IgD-negative memory B cell (primary cell): ENCODE data around the gene TANC1. TPM values are rescaled to one million over a fixed set of nuclear protein-coding genes. Genes with fewer than 3 reads are reported as not detected.
"Not testable (repeated sequence)": the region's sequence is repeated elsewhere in the genome, so short reads cannot be mapped to it uniquely, and the experiment has no call there.

Experiments used
- H3K27ac Mint-ChIP-seq, 3 donors: one replicate each; pipeline ENCODE4 v1.8.0; 2020 to 2022; ENCODE audit warnings: mild to moderate bottlenecking in 3 of 3, mixed read lengths in 3 of 3, moderate library complexity in 1 of 3
- H3K27me3 Mint-ChIP-seq: one replicate; pipeline ENCODE4 v1.8.0; 2021; ENCODE audit warnings: mixed read lengths
- H3K36me3 Mint-ChIP-seq: one replicate; pipeline ENCODE4 v1.8.0; 2020; ENCODE audit warnings: mild to moderate bottlenecking, mixed read lengths
- H3K4me1 Mint-ChIP-seq, 3 donors: one replicate each; pipeline ENCODE4 v1.8.0; 2020 to 2022; ENCODE audit warnings: mixed read lengths in 3 of 3, mild to moderate bottlenecking in 1 of 3
- H3K4me3 Mint-ChIP-seq, 4 donors: one replicate each; pipeline ENCODE4 v1.8.0; 2020 to 2022; ENCODE audit warnings: mild to moderate bottlenecking in 4 of 4, mixed read lengths in 4 of 4, moderate library complexity in 3 of 4
- H3K9me3 Mint-ChIP-seq, 3 donors: one replicate each; pipeline ENCODE4 v1.8.0; 2020 to 2021; ENCODE audit warnings: mixed read lengths in 3 of 3, mild to moderate bottlenecking in 1 of 3
- polyA plus RNA-seq: library from polyadenylated mRNA; unstranded; fragments of 300-500 nt; fragmentation: Illumina TruSeq; gene quantifications from one replicate; pipeline ENCODE4 v1.2.3, GENCODE V29; 2021

TANC1 gene
- polyA plus RNA-seq, 1 donor from 2014 or later: 0.15 TPM

- peaks cover 2% of the 10 kb centered on the region for H3K27me3 Mint-ChIP-seq
- H3K27ac Mint-ChIP-seq: no peak overlapping the region
- no peak overlapping the region for H3K4me3 Mint-ChIP-seq
- H3K9me3 Mint-ChIP-seq: no peaks in the 10 kb centered on the region
- peaks cover 0 to 1% (median 0%) of the 10 kb centered on the region in 3 donors for H3K4me1 Mint-ChIP-seq
- H3K36me3 Mint-ChIP-seq: peaks cover 2% of the 10 kb centered on the region
Observed at GRCh38 chr2:159138642-159139182, 170.3 kb downstream of the TANC1 start.

- Mint-ChIP-seq H3K9me3 (no peaks in the 10 kb centered on the region), H3K27ac (no peak overlapping the region), H3K36me3 (peaks cover 2% of the 10 kb centered on the region), H3K27me3 (peaks cover 2% of the 10 kb centered on the region), H3K4me1 (peaks cover 0 to 3% (median 1%) of the 10 kb centered on the region in 3 donors), H3K4me3 (no peak overlapping the region)
Observed at GRCh38 chr2:159139216-159139933, 170.9 kb downstream of the TANC1 start.

- peaks cover 2% of the 10 kb centered on the region for H3K27me3 Mint-ChIP-seq
- peaks cover 0 to 4% (median 3%) of the 10 kb centered on the region in 3 donors for H3K4me1 Mint-ChIP-seq
- H3K27ac Mint-ChIP-seq: no peak overlapping the region
- H3K9me3 Mint-ChIP-seq: no peaks in the 10 kb centered on the region
- peaks cover 2% of the 10 kb centered on the region for H3K36me3 Mint-ChIP-seq
- H3K4me3 Mint-ChIP-seq: no peak overlapping the region
Observed at GRCh38 chr2:159140070-159140769, 171.8 kb downstream of the TANC1 start.

DNA sequence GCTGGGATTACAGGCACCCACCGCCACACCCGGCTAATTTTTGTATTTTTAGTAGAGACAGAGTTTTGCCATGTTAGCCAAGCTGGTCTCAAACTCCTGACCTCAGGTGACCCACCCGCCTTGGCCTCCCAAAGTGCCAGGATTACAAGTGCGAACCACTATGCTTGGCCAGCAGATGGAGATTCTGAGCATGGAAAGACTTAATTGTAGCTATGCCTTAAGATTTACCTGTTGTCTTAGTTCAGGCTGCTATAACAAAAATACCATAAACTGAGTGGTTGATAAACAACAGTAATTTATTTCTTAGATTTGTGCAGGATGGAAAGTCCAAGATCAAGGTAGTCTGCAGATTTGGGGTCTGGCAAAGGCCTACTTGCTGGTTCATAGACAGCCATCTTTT, 172.4 kb downstream of the TANC1 start:
- H3K4me3 Mint-ChIP-seq, H3K27me3 Mint-ChIP-seq, H3K4me1 Mint-ChIP-seq, H3K36me3 Mint-ChIP-seq, H3K9me3 Mint-ChIP-seq, H3K27ac Mint-ChIP-seq: not testable (repeated sequence)

DNA sequence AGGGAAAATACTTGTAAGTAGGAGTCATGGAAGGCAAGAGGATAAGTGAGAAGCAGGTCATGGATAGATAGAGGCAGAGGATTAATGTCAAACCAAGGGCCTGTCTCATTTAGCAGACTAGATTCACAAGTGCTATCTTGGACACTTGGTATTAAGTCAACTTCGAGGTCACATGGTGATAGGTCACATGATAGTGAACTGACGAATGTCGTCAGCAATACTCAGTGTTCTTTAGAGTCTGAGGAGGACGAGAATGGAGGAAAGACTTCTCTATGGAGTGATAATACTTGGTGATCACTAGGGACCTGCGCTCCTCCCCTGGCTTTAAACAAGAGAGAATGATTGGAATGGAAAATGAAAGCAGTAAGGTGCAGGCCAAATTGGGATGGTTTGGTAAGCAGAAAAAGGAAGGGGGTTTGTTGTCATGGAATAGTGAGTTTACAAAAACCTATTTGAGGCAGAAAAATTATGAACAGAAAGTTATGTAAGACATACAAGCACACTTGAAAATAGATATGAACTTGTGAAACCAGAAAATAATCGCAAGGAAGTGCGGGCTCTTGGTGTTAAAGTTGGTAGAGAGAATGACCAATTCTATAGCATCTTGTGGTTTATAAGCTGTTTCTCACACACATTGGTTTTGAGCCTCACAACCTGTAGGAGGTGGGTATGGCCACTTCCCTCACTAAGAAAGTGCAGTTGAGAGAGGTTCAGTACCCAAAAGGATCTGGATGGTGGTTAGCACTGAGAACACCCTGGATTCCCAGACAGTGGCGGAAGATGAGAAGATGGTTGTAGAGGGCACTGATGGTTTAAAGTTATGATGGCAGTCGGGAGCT, 176.6 kb downstream of the TANC1 start:
- peaks cover 2% of the 10 kb centered on the region for H3K36me3 Mint-ChIP-seq
- H3K27me3 Mint-ChIP-seq: peaks cover 1% of the 10 kb centered on the region
- H3K27ac Mint-ChIP-seq: no peak overlapping the region
- H3K4me3 Mint-ChIP-seq: peak overlapping the region in 1 of 4 donors; percentile 6
- H3K4me1 Mint-ChIP-seq: peaks cover 0 to 9% (median 3%) of the 10 kb centered on the region in 3 donors
- H3K9me3 Mint-ChIP-seq: no peaks in the 10 kb centered on the region

- Mint-ChIP-seq H3K36me3 (peaks cover 2% of the 10 kb centered on the region), H3K27ac (no peak overlapping the region), H3K4me3 (no peak overlapping the region), H3K4me1 (peaks cover 0 to 8% (median 3%) of the 10 kb centered on the region in 3 donors), H3K27me3 (peaks cover 3% of the 10 kb centered on the region), H3K9me3 (no peaks in the 10 kb centered on the region)
Observed at GRCh38 chr2:159145745-159146354, 177.4 kb downstream of the TANC1 start.

- Mint-ChIP-seq H3K4me3 (no peak overlapping the region), H3K4me1 (peaks cover 0 to 10% (median 3%) of the 10 kb centered on the region in 3 donors), H3K27ac (no peak overlapping the region)
Observed at GRCh38 chr2:159146996-159147666, 178.7 kb downstream of the TANC1 start.

DNA sequence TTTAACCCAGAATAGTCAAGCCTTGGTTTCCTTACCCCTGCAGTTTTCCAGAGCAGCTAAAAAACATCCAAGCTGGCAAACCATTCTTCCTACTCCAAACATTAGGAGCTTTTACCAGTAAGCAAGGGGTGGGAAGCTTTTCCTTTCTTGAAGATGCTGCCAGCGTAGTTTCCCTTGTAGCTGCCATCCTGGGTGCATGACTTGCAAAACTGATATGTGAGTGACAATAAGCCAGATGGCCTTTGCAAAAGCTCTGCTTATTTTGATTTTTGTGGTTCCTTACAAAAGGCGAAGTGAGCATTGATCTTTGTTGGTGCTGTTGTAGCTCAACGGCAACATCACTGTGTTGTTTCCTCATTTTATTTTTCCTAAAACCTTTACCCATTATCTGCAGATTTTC, 179.2 kb downstream of the TANC1 start:
- no peak overlapping the region for H3K4me3 Mint-ChIP-seq
- no peaks in the 10 kb centered on the region for H3K9me3 Mint-ChIP-seq
- H3K4me1 Mint-ChIP-seq: peaks cover 0 to 10% (median 3%) of the 10 kb centered on the region in 3 donors
- H3K36me3 Mint-ChIP-seq: no peaks in the 10 kb centered on the region
- no peak overlapping the region for H3K27ac Mint-ChIP-seq
- peaks cover 10% of the 10 kb centered on the region for H3K27me3 Mint-ChIP-seq

More at GRCh38 chr2:159146996-159147666, 178.7 kb downstream of the TANC1 start:
- H3K27me3 Mint-ChIP-seq: peaks cover 10% of the 10 kb centered on the region
- H3K9me3 Mint-ChIP-seq: no peaks in the 10 kb centered on the region
- no peaks in the 10 kb centered on the region for H3K36me3 Mint-ChIP-seq

GRCh38 chr2:159148901-159149300, 180.5 kb downstream of the TANC1 start:
- peaks cover 0 to 10% (median 2%) of the 10 kb centered on the region in 3 donors for H3K4me1 Mint-ChIP-seq
- H3K27ac Mint-ChIP-seq: no peak overlapping the region
- H3K4me3 Mint-ChIP-seq: no peak overlapping the region
- no peaks in the 10 kb centered on the region for H3K9me3 Mint-ChIP-seq
- H3K27me3 Mint-ChIP-seq: peaks cover 12% of the 10 kb centered on the region
- no peaks in the 10 kb centered on the region for H3K36me3 Mint-ChIP-seq

DNA sequence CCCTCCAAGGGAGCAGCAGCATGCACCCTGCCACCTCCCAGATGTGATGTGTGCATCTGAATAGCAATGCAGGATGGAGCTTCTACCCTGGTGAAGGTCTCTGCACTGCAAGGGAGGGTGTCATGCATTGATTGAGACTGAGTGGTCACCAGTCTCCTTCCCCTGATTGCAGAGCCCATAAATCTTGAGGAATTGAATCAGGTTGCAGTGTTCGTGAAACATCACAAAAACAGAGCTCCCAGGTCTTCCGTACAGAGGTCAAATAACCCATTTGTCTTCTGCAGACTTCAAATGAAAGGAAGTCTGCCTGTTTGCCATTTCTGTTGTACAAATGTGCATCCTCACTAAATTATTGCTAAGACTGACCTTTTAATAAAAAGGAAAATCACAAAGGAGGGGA, 181.3 kb downstream of the TANC1 start:
- H3K36me3 Mint-ChIP-seq: no peaks in the 10 kb centered on the region
- no peak overlapping the region for H3K4me3 Mint-ChIP-seq
- no peak overlapping the region for H3K27ac Mint-ChIP-seq
- H3K4me1 Mint-ChIP-seq: peaks cover 0 to 10% (median 0%) of the 10 kb centered on the region in 3 donors
- no peaks in the 10 kb centered on the region for H3K9me3 Mint-ChIP-seq
- peaks cover 12% of the 10 kb centered on the region for H3K27me3 Mint-ChIP-seq

DNA sequence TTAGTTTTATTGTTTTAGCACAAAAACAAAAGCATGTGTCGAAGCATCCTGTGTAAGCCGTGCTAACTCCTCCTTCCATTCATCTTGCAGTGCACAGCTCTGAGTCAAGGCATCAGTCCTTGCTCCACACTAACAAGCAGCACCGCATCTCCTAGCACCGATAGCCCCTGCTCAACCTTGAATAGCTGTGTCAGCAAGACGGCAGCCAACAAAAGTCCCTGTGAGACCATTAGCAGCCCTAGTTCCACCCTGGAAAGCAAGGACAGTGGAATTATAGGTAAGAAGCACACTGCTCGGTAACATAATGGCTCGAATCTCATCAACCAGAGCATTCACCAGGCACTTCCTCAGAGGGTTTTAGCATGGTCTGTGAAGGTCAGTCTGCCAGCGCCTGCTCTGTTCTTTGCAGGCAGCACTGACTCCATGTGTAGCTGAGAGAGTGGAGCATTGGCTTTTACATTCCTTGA, 181.9 kb downstream of the TANC1 start:
- Mint-ChIP-seq H3K4me1 (peaks cover 0 to 7% (median 0%) of the 10 kb centered on the region in 3 donors), H3K27ac (no peak overlapping the region), H3K4me3 (no peak overlapping the region), H3K36me3 (no peaks in the 10 kb centered on the region), H3K9me3 (no peaks in the 10 kb centered on the region), H3K27me3 (peaks cover 12% of the 10 kb centered on the region)

- Mint-ChIP-seq H3K27me3 (peaks cover 16% of the 10 kb centered on the region), H3K27ac (no peak overlapping the region), H3K36me3 (no peaks in the 10 kb centered on the region), H3K4me1 (peaks cover 0 to 7% (median 0%) of the 10 kb centered on the region in 3 donors), H3K9me3 (no peaks in the 10 kb centered on the region), H3K4me3 (no peak overlapping the region)
Observed at GRCh38 chr2:159151198-159152127, 183.0 kb downstream of the TANC1 start.

DNA sequence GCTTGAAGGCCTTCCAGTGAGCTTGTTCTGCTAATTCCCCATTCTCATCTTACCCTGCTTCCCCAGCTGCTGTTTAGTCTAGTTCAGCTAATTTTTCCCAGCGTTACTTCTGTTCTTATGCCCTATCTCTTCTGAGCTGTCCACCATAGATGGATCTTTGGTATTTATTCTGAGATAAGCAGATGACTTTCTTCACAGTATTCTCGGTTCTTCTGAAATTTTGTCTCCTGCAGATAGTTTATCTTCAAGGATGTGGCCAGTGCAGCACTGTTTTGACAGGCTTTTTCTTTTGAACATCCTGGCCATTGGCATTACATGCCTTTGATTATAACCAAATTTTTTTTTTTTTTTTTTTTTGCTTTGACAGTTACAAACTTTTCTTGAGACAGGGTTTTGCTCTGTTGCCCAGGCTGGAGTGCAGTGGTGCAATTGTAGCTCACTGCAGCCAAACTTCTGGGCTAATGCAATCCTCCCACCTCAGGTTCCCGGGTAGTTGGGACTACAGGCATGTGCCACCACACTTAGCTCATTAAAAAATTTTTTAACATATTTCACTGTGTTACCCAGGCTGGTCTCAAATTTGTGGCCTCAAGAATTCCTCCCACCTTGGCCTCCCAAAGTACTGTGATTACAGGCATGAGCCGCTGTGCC, 183.8 kb downstream of the TANC1 start:
- Mint-ChIP-seq H3K27ac (no peak overlapping the region), H3K4me1 (peaks cover 0 to 5% (median 0%) of the 10 kb centered on the region in 3 donors), H3K27me3 (peaks cover 18% of the 10 kb centered on the region), H3K36me3 (peaks cover 2% of the 10 kb centered on the region), H3K9me3 (no peaks in the 10 kb centered on the region), H3K4me3 (no peak overlapping the region)
